ENCODE results near the gene PRR12.
A peak's percentile ranks its signal among the peaks of the same experiment; 100 is the strongest.
"Not testable (repeated sequence)": the region's sequence is repeated elsewhere in the genome, so short reads cannot be mapped to it uniquely, and the experiment has no call there.

PRR12 gene

DNA sequence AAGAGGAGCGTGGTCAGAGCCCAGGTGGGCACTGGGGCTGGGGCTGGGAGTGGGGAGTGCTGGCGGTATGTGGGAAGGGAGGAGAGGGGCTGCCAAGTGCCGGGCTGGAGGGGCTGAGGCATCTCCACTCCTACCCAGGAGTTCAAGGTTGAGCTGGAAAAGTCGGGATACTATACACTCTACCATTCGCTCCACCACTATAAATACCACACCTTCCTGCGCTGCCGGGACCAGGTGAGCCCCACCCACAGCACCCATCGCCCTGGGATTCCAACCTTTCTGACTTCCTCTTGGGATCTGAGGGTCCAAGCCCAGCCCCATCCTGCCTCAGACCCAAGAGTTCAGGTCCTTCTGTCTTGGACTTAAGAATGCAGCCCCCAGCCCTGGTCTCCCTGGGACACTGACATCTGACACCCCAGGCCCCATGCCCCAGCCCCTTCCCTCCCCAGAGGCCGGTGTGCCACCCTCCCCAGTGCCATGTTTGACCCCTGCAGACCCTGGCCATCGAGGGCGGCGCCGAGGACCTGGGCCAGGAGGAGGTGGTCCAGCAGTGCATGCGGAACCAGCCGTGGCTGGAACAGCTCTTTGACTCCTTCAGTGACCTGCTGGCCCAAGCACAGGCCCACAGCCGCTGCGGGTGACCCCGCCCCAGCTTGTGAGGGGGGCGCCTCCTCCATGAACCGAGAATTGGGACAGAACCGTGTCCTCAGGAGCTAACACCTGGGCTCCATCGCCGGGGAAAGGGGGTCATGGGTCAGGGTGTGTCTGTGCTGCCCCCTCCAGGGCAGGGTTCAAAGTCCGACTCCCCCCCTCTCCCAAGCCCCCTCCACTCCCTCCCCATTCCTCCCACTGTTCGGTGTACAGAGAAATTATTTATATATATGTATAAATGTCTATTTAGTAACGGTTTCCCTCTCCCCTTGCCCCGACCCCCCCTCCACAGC, 34.3 kb downstream of the PRR12 start:
- no peak for DNase-seq

DNA sequence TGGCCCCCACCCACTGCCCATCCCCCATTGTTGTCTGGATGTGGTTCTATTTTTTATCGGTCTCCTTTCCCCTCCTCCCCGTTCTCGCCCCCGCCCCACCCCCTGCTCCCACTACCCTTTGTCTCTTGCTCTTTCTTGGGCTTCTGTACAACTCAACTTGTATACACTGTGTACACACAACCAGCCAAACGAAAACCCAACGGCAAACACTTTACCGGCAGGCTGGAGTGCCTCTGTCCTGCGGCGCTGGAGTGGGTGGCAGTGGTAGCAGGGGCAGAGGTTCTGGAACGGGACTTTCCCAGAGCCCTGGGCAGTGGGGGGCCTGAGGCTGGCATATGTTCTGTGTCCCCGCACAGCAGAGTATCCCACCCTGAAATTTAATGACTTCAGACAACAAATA, 35.2 kb downstream of the PRR12 start:
- no peak for DNase-seq

DNA sequence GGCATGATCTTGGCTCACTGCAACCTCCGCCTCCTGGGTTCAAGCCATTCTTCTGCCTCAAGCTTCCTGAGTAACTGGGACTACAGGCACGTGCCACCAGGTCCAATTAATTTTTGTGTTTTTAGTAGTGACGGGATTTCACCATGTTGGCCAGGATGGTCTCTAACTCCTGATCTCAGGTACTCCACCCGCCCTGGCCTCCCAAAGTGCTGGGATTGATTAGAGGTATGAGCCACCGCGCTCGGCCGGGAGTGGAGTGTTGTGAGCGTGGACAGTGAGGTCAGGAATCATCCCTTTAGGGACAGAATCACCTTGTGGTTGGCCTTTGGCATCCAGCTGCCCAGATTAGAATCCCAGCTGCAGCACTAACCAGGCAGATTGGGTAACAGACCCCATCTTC, 38.7 kb downstream of the PRR12 start:
- DNase-seq, result no peak

DNA sequence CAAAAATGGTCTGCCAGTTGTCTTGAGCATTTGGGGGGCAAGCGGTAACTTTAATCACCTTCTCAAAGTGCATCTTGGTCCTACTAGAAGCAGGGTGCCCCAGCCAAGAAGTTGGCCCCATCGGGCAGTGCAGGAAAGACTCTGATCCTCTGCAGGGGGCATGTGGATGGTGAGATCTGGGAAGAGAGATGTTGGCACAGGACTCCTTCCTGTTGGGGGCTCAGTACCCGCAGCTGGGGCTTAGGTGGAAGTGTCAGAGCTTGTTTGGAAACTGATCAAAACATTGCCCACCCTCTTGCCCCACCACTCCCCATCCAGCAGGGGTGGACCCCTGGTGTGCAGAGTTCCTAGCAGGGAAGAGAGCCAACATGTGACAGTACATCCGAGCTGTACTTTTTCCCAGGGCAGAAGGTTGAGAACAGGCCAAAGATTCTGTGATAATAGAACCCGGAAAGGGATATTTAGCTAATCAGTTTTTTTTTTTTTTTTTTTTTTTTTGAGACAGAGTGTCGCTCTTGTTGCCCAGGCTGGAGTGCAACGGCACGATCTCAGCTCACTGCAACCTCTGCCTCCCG, 40.1 kb downstream of the PRR12 start:
- no peak for DNase-seq

DNA sequence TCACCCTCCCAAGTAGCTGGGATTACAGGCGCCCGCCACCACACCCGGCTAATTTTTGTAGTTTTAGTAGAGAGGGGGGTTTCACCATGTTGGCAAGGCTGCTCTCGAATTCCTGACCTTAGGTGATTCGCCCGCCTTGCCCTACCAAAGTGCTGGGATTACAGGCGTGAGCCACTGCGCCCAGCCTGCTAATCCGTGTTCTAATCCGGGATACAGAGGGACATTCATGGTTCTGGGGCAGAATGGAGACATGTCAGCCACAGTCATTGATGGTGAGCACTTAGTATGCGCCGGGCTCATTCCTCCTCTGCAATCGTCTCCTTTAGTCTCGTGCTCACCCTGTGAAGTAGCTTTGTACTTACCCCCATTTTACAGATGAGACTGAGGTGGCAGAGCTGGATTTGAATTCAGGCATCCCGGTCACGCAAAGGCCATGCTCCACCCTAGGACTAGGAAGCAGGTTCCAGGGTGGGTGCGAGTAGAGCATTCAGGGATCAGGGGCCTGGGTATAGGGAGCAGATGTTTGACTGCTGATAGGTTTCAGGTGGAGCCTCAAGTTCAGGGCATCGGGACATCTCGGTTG, 40.7 kb downstream of the PRR12 start:
- no peak for DNase-seq

DNA sequence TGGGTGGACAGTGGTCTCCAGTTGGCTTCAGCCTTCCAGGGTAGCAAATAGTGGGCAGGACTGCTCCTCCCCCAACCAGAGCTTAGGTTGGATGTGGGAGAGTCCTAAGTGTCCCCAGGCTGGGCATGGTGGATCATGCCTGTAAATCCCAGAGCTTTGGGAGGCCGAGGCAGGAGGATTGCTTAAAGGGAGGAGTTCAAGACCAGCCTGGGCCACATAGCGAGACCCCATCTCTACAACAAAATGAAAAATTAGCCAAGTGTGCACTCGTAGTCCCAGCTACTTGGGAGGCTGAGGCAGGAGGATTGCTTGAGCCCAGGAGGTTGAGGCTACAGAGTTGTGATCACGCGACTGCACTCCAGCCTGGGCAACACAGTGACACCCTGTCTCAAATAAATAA, 41.6 kb downstream of the PRR12 start:
- no peak for DNase-seq

DNA sequence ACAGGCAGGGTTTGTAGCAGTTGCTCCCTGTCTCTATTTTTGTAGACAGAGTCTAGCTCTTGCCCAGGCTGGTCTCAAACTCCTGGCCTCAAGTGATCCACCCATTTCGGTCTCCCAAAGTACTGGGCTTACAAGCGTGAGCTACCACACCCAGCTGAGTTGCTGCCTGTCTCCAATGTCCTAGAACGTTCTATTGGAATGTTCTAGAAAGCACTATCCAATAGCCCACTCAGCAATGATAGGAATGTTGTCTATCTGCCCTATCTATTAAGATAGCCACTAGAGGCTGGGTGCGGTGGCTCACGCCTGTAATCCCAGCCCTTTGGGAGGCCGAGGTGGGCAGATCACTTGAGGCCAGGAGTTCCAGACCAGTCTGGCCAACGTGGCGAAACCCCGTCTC, 42.3 kb downstream of the PRR12 start:
- not testable (repeated sequence) for DNase-seq

DNA sequence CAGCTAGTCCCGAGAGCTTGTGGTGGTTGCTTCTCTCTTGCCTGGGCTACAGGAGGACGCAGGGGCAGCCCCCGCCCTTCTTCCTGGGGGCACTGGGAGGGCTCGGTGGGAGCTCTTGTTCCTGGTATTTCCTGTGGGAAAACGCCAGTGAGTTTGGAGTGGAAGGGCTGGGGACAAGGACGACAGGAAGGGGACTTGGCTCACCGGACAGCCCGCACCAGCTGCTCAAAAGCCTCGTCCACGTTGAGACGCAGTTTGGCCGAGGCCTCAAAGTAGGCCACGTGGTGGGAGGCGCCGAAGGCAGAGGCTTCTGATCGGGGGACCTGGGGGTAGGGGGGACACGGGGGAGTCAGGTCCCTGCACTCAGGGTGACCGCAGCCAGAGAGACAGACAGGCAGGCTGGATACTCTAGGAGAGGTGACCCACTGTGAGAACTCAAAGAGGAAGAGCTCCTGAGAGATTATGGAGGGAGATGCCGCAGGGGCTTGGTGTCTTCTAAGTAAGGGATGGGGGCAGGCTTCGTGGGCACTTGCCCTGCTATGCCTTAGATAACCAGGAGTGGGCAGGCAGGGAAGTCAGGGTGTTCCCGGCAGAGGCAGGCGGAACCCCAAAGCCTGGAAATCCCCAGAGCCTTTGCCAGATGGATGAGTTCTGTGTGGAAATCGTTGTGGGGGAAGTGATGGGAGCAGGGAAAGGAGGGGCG, 44.7 kb downstream of the PRR12 start:
- no peak for DNase-seq

DNA sequence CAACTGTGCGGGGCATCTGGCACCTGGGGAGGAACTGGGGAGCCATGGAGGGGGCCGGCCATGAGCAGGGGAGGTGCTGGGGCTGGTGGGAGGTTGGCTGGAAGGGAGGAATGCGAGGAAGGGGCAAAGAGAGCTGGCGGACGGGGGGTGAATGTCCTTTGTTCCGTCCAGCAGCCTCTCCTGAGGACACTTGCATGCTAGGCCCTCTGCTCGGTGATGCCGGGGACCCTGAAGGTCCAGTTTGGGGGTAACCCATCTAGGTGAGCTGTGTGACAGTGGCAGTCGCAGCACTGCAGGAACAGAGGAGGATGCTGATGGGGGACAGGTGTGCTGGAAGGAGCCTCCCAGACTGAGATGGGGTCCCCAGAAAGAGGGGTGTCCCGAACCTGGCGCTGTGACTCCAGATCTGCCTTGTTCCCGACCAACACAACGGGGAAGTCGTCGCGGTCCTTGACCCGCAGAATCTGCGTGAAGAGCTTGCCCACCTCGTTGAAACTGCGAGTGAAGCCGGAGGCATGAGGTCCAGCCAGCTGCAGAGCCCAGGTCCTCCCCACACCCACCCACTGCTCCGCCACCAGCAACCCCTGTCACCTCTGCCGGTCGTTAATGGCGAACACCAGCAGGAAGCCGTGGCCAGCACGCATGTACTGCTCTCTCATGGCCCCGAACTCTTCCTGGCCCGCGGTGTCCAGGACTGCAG, 45.4 kb downstream of the PRR12 start:
- no peak for DNase-seq

DNA sequence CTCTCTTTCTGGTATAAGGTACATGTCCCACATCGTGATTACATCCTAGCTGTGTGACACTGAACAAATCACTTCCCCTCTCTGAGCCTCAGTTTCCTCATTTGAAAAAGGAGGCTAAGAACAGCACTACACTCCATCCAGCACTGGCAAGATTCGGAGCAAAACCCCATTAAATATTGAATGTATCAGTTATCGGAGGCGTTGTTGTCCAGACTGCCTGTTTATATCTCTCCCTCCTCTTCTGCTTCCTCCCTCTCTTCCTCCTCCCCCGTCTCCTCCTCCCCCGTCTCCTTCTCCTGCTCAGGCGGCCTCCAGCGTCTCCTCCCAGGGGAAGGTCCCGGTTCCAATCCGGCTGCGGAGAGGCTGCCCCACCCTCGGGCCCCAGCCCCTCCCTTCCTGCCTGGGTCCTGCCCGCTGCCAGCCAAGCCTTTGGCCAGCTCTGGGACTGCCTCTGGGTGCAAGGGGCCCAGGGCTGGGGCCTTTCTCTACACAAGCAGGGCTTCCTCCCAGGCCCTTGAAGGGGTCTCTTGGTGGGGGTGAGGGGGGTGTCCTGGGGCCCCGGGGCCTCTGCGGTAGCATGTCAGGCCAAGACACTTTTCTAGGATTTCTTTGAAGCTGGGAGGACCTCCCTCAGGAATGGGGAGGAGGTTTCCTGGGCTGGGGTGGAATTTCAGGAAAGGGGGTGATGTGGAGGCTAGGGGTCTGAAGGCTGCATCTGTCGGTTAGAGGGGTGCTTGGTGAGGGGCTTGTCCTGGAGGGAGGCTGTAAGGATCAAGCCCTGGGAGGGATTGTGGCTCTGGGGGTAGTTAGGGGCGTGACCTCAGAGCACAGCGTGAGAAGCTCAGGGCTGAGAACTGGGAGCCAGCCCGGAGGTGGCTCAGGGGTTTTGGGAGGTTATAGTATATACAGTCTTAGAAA, 47.1 kb downstream of the PRR12 start:
- DNase-seq, result no peak

DNA sequence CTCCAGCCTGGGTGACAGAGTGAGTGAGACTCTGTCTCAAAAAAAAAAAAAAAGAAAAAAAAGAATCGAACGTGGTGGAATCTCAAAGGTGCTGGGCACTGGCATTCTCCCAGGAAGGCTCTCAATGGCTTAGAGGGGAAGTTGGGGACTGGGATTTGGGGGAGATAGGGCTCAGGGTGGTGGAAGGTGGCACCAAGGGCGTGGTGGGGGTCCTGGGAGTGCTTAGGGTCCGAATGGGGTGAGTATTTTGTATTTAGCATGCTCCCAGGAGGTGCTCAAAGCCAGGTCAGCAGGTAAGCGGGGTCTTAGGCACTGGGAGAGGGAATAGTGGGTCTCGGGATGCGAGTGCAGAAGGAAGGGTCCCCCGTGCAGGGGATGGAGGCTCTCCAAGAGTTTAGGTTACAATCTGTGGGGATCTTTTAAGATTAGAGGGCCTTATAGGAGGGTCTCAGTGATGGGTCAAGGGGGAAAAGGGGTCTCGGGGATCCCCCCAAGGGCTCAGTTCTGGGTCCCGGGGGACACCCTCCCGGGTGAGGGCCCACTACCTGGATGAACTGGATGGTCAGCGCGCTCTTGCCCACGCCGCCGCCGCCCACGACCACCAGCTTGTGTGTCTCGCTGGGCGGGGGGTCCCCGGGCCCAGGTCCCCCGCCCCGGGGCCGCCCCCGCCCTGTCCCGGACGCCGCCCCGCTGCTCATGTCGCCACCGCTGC, 48.6 kb downstream of the PRR12 start:
- DNase-seq, result no peak

DNA sequence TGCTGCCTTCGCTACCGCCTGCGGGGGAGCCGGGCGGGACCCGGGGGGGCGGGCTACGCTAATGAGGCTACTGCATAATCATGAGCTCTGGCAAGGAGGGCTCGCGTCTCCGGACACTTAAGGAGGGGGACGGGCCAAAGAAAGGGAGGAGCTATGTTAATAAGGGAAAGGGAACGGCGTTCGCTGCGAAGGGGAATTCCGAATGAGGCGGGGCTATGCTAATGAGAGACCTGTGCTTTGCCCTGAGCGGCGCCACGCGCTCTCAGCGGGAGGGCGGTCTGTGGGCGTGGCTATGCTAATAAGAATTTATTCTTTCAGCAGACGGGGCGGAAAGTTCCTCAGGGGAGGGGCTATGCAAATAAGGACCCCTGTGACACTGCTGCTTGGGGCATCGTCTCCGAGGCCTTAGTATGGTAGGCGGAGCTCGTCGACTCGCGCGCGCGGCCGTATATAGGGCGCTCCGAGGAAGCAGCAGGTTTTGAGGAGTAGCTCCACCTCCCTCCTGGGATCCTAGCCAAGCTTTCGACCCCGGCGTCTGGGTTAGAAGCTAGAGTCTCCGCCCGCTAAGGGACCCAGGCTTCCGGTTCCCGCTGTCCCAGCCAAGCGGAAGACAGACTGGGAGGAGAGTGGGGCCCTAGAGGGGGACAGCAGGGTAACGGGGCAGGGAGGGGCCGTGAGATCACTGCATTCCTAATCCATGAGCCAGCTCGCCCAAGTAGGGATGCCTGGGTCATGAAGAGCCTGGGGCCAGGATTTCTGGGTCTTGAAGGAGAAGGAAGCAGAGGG, 49.3 kb downstream of the PRR12 start, which contains the start of gene RRAS:
Gene RRAS (minus strand): TSS at position 31 of the 786 bp plus-strand sequence. CDS start 45 bp downstream, outside the sequence.
- DNase-seq, result peak; percentile 100

DNA sequence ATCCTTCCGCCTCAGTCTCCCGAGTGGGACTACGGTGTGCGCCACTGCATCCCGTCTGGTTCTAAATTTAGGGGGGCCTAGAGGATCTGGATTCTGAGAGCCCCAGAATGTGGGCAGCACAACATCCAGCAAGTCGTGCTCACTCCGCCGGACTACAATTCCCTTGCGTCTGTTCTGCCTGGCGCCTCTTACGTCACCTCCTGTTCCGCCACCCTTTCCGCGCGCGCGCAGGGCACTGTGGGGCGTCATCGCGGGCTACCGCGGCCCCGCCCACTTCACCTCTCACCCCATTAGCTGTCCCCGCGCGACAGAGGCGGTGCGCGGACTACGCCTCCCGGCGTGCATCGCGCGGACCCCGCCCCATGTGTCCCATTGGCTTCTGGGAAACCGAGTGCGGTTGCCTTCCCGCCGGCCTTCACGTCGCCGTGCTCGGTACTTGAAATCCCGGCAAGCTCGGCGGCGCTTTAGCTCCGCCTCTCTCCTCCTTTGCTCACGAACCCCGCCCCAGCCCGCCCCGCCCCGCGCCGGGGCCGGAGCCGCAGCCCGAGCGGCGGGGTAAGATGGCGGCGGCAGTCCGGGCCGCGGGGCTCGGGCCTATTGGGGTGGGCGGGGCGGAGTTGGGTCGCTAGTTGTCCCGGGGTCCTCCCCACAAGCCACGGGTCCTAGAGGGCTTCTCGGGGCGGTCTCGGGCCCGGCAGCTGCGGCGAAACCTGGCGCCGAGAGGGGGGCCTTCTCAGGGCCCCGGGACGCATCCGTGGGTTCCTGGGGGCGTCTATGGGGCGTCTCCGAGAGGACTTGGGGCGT, 50.9 kb downstream of the PRR12 start, which contains the start of gene SCAF1:
Gene SCAF1 (plus strand): TSS at position 522 of the 804 bp plus-strand sequence. CDS start 2,818 bp downstream, outside the sequence.
- peak; percentile 99 to 100 for DNase-seq

DNA sequence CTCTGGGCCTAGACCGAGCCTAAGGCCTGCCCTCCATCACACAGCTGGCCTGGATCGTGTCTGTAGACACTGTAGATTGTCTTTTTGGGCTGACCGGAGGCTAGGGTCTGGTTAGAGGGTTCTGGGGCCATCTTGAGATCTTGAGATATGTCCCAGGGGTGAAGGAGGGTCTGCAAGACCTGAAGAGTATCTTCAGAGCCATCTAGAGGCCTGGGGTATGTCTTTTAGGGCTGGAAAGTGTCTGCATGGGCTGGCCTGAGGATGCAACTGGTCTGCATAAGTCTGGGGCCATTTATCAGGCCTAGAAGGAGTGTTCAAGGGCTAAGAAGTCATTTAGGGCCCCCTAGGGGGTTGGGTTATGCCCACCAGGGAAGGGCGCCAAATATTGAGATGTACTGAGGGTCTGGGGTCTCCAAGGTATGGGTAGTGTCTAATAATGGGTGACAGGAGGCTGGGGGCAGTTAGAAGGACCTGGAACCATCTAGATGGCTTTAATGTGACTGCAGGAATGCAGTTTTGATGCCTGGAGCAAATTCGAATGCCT, 51.6 kb downstream of the PRR12 start:
- DNase-seq, result no peak

DNA sequence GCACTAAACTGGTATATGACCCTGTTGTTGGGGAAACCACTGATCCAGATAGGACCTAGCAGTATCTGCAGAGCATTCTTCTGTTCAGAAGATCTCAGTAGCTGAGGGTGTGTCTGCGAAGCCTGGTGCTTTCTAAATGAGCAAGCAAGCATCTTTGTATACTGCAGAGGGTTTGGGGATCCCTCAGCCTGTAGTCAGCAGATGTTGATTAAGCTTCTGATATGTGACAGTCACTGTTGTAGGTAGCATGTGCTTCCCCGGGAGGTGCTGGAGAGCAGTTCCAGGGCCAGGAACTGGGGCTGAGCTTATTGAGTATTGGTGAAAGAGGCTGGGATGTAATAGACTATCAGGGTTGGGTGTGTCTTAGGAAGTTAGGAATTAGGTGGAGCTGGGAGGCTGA, 52.5 kb downstream of the PRR12 start:
- DNase-seq, result no peak

DNA sequence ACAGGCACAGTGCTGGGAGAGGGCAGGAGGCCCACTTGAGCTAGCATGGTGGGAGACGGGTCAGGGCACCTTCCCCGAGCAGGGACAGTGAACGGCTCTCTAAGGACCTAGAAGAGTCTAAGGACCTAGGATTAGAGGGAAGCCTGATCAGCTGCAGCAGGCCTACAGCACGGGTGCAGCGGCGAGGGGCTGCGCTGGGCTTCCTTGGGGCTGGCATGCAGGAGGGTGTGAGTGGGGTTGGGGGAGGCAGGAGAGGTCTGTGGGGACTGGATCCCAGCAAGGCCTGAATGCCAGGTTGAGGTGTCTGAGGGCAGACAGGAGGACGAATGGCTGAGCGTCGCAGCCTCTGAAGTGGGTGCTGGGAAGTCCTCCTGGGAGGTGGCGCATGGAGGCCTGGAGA, 54.6 kb downstream of the PRR12 start:
- no peak for DNase-seq

DNA sequence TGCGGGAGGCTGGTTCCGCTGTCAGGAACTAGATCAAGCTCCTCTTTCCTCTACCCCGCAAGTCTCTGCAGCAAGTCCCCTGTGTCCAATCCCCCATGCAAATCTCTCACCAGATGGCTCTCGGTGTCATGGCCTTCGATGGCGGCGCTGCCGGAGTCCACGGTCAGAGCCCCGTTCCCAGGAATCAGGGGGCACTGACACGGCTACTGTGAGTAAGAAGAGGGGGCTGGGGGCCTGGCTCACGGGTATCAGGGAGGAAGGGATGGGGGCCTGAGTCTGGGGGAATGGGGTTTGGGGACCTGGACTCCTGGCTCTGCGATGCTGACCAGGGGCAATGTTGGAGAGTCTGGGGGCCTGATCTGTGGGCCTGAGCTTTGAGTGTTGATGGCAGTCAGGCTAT, 55.0 kb downstream of the PRR12 start:
- no peak for DNase-seq

DNA sequence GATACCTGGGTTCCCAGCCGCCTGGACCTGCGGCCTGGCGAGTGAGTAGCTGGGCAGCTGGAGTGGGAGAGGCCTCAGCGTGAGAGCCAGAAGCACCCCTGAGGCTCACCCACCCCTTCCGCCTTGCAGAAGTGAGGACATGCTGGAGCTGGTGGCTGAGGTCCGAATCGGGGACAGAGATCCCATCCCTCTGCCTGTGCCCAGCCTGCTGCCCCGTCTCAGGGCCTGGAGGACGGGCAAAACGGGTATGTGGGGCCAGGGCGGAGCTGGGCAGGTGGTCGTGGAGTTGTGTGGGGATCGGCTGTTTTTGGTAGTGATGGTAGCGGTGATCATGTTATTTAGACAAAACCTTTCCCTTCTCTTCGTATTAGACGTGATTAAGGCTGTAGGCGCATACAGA, 55.6 kb downstream of the PRR12 start:
- no peak for DNase-seq
